GM12878 (cell line): Measurements from ENCODE around the gene RERGL. TPM values are rescaled to one million over a fixed set of nuclear protein-coding genes. Genes with fewer than 3 reads are reported as not detected.

Source experiments
- ATAC-seq: fragments of 200-7000 bp; cut with Tn5 transposase; 3 replicates; pipeline ENCODE4 v1.9.1; 2020; ENCODE audit warnings: mild to moderate bottlenecking, moderate library complexity
- BruUV-seq: library from RNA; stranded (reverse); fragments of 400-500 nt; replicated peaks from 2 replicates; lab custom pipeline; 2021; lab: Mats Ljungman, UMichigan
- CTCF ChIA-PET: fragments of 300-600 bp; sonication (Branson Sonifier 250); formaldehyde crosslinking; extraction: SDS; loops from one replicate; lab custom pipeline; 2021; ENCODE audit warnings: inconsistent platforms; lab: Yijun Ruan, JAX
- POLR2A ChIA-PET: fragments of 350-600 bp; formaldehyde crosslinking; extraction: SDS; loops from one replicate; lab custom pipeline; 2021; ENCODE audit warnings: inconsistent platforms; lab: Charles Lee
- RAD21 ChIA-PET: fragments of 300-600 bp; sonication (Branson Sonifier 250); formaldehyde crosslinking; loops from one replicate; lab custom pipeline; 2023; ENCODE audit warnings: antibody characterized with exemption; ENCODE audit not compliant: unreplicated experiment; lab: Charles Lee
- SMC1A ChIA-PET: fragments of 300-600 bp; sonication (Branson Sonifier 250); formaldehyde crosslinking; loops from one replicate; lab custom pipeline; 2023; ENCODE audit not compliant: unreplicated experiment, uncharacterized antibody; lab: Charles Lee
- DNase-seq: peaks from one replicate; pipeline ENCODE4 v3.0.0-alpha.2; 2011; ENCODE audit warnings: low read depth, low spot score
- FAIRE-seq: peaks from 3 replicates; lab custom pipeline; 2011; peaks lifted over from hg19 to GRCh38; lab: Jason Lieb, UNC
- H2AFZ ChIP-seq: 2 replicates; pipeline ENCODE4 v1.6.0; 2011; ENCODE audit warnings: low read depth, low read length, control low read depth; ENCODE audit not compliant: control insufficient read depth
- H3K27ac ChIP-seq: 2 replicates; pipeline ENCODE4 v1.5.1; 2011; ENCODE audit warnings: control low read depth; ENCODE audit not compliant: control insufficient read depth, insufficient read depth
- H3K27me3 ChIP-seq, 2 experiments: replicated peaks in 1 of 2; 2 replicates each; pipeline versions ENCODE4 v1.6.0 to v1.6.1; 2011; ENCODE audit warnings: low read length in 1 of 2; ENCODE audit not compliant: control insufficient read depth in 2 of 2, insufficient read depth in 2 of 2
- H3K36me3 ChIP-seq, 2 experiments: 2 replicates each; pipeline ENCODE4 v1.5.1; 2011; ENCODE audit warnings: low read length in 1 of 2; ENCODE audit not compliant: control insufficient read depth in 2 of 2, insufficient read depth in 2 of 2
- H3K4me1 ChIP-seq: 2 replicates; pipeline ENCODE4 v1.6.1; 2011; ENCODE audit warnings: mild to moderate bottlenecking, low read length, moderate library complexity, mixed read lengths; ENCODE audit not compliant: control insufficient read depth, insufficient read depth
- H3K4me2 ChIP-seq: 2 replicates; pipeline ENCODE4 v1.6.0; 2011; ENCODE audit warnings: control low read depth; ENCODE audit not compliant: control insufficient read depth, insufficient read depth
- H3K4me3 ChIP-seq: fragments of 200-600 bp; sonication (generic); 2 replicates; pipeline ENCODE4 v1.5.1; 2016
- H3K79me2 ChIP-seq: 2 replicates; pipeline ENCODE4 v1.6.0; 2011; ENCODE audit warnings: low read length; ENCODE audit not compliant: control insufficient read depth, insufficient read depth
- H3K9ac ChIP-seq: 2 replicates; pipeline ENCODE4 v1.8.0; 2011; ENCODE audit warnings: low read length, control low read depth, mixed read lengths; ENCODE audit not compliant: control insufficient read depth, insufficient read depth
- H3K9me3 ChIP-seq: replicated peaks from 3 replicates; pipeline ENCODE4 v1.5.1; 2011; ENCODE audit warnings: mild to moderate bottlenecking, low read length; ENCODE audit not compliant: control insufficient read depth, insufficient read depth
- H4K20me1 ChIP-seq: 2 replicates; pipeline ENCODE4 v1.6.0; 2011; ENCODE audit not compliant: control insufficient read depth, insufficient read depth
- PAX5 ChIP-seq: IDR thresholded peaks from 2 replicates; pipeline ENCODE4 v1.6.1; 2011; ENCODE audit warnings: low read depth, low read length, borderline replicate concordance
- SUPT20H ChIP-seq: IDR thresholded peaks from 2 replicates; pipeline ENCODE4 v1.6.1; 2011; ENCODE audit warnings: low read depth, mild to moderate bottlenecking, low read length, moderate library complexity, borderline replicate concordance; ENCODE audit not compliant: control insufficient read depth
- WGBS: methylation state at CpG from one replicate; pipeline ENCODE4 v1.1.6; 2016; ENCODE audit warnings: low lambda C conversion rate; ENCODE audit not compliant: insufficient replicate concordance, insufficient coverage; ENCODE audit errors: missing lambda C conversion rate; 5-methylcytosine and 5-hydroxymethylcytosine counted together
- in situ Hi-C: fragments of 300-500 bp; cut with MboI; formaldehyde crosslinking; loops from 9 replicates; pipeline ENCODE4 v1.14.3; 2018; ENCODE audit warnings: mixed read lengths
- intact Hi-C: fragments of 100-400 bp; cut with micrococcal nuclease; formaldehyde crosslinking; loops from one replicate; pipeline ENCODE4 v1.14.2; 2022; ENCODE audit not compliant: unreplicated experiment
- polyA plus RNA-seq, 11 experiments: library from polyadenylated mRNA; depleted of rRNA in 4 of 11; unstranded in 6 of 11; stranded (reverse) in 5 of 11; fragments of >200 nt; fragmentation: Nextera tagmentation in 4 of 11; fragmentation: Illumina TruSeq in 1 of 11; extraction: Ambion mirVana in 4 of 11; extraction: Trizol in 1 of 11; gene quantifications; 1 replicate in 1 of 11; 2 replicates in 10 of 11; pipeline versions ENCODE4 v1.2.1 to v1.2.3, GENCODE V29; 2011 to 2016; ENCODE audit warnings: inconsistent platforms in 2 of 11, missing spikeins in 2 of 11, low read depth in 1 of 11
- total RNA-seq, 4 experiments: library from RNA; depleted of rRNA in 3 of 4; stranded (reverse); fragments of >200 nt in 3 of 4; fragmentation: Illumina TruSeq in 1 of 4; extraction: Trizol in 1 of 4; gene quantifications; 2 replicates each; pipeline versions ENCODE4 v1.2.1 to v1.2.3, GENCODE V29; 2013 to 2021
- TF ChIP-seq, protein P1 (sequence below): fragments of 450-650 bp; IDR thresholded peaks from 2 replicates; pipeline ENCODE4 v1.6.1; 2017; ENCODE audit warnings: mild to moderate bottlenecking, moderate library complexity
- TF ChIP-seq, protein P2 (sequence below): fragments of 450-650 bp; IDR thresholded peaks from 2 replicates; pipeline ENCODE4 v1.6.1; 2016; ENCODE audit warnings: mild to moderate bottlenecking
- TF ChIP-seq, protein P3 (sequence below): IDR thresholded peaks from 2 replicates; pipeline ENCODE4 v1.6.1; 2012; ENCODE audit warnings: mild to moderate bottlenecking, low read depth, low read length
- TF ChIP-seq, protein P4 (sequence below): fragments of 450-650 bp; formaldehyde crosslinking; IDR thresholded peaks from 2 replicates; pipeline ENCODE4 v1.5.0; 2022; ENCODE audit warnings: mild to moderate bottlenecking, missing genetic modification characterization

RERGL gene
- total and polyA plus RNA-seq, 10 of the 15 experiments (the other 5 are each of a cell fraction or from before 2014, with no cell fraction given): 0.10 to 0.28 (median 0.14) TPM; not detected in 3

DNA sequence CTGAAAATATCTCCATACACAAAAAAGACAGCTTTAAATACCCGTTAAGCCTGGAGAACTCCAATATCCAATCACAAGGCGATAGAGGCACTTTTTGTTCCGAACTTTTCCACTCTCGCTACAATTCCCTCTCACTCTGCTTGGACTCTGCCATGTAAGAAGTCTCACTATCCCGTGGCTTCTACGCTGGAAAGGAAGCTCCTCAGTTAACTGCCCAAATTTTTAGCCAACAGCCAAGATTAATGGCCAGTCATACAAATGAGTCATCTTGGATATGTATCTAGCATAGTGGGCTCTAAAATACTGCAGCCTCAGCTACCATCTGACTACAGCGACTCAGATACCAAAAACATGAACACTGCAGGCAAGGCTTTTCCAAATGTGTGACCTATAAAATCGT, 45.5 kb upstream of the RERGL start:
- in situ Hi-C loops (no loop called here), intact Hi-C loops (no loop called here)
- H3K27me3 ChIP-seq: no peaks in the 10 kb centered on the region
- WGBS: 41% methylated on average over 8 of the region's 8 CpGs
- no peak overlapping the region for H3K4me2 ChIP-seq
- no peaks in the 10 kb centered on the region for H4K20me1 ChIP-seq
- CTCF ChIA-PET: interaction anchor here (2.6 kb wide), 1 partner anchor 184 kb away, joined by 10 read pairs; no protein-coding TSS in a partner anchor
- no peak overlapping the region for H3K9ac ChIP-seq
- no peaks in the 10 kb centered on the region for H3K9me3 ChIP-seq
- BruUV-seq: no TSS peak
- no peaks in the 10 kb centered on the region for H3K36me3 ChIP-seq
- POLR2A ChIA-PET: no interaction called here
- no peaks in the 10 kb centered on the region for H3K4me1 ChIP-seq
- FAIRE-seq (no peak), DNase-seq (no peak), ATAC-seq (no peak)
- SMC1A ChIA-PET: interaction anchor here (1.4 to 1.6 kb wide), 2 partner anchors 15 to 87 kb away, joined by 3 to 5 read pairs; no protein-coding TSS in a partner anchor
- RAD21 ChIA-PET: no interaction called here
- no peak overlapping the region for H3K4me3 ChIP-seq
- TF ChIP-seq, protein P1, sequence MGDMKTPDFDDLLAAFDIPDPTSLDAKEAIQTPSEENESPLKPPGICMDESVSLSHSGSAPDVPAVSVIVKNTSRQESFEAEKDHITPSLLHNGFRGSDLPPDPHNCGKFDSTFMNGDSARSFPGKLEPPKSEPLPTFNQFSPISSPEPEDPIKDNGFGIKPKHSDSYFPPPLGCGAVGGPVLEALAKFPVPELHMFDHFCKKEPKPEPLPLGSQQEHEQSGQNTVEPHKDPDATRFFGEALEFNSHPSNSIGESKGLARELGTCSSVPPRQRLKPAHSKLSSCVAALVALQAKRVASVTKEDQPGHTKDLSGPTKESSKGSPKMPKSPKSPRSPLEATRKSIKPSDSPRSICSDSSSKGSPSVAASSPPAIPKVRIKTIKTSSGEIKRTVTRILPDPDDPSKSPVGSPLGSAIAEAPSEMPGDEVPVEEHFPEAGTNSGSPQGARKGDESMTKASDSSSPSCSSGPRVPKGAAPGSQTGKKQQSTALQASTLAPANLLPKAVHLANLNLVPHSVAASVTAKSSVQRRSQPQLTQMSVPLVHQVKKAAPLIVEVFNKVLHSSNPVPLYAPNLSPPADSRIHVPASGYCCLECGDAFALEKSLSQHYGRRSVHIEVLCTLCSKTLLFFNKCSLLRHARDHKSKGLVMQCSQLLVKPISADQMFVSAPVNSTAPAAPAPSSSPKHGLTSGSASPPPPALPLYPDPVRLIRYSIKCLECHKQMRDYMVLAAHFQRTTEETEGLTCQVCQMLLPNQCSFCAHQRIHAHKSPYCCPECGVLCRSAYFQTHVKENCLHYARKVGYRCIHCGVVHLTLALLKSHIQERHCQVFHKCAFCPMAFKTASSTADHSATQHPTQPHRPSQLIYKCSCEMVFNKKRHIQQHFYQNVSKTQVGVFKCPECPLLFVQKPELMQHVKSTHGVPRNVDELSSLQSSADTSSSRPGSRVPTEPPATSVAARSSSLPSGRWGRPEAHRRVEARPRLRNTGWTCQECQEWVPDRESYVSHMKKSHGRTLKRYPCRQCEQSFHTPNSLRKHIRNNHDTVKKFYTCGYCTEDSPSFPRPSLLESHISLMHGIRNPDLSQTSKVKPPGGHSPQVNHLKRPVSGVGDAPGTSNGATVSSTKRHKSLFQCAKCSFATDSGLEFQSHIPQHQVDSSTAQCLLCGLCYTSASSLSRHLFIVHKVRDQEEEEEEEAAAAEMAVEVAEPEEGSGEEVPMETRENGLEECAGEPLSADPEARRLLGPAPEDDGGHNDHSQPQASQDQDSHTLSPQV: no peak
- TF ChIP-seq, protein P2, sequence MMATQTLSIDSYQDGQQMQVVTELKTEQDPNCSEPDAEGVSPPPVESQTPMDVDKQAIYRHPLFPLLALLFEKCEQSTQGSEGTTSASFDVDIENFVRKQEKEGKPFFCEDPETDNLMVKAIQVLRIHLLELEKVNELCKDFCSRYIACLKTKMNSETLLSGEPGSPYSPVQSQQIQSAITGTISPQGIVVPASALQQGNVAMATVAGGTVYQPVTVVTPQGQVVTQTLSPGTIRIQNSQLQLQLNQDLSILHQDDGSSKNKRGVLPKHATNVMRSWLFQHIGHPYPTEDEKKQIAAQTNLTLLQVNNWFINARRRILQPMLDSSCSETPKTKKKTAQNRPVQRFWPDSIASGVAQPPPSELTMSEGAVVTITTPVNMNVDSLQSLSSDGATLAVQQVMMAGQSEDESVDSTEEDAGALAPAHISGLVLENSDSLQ: no peak
- no peak for TF ChIP-seq PAX5
- TF ChIP-seq SUPT20H: no peak
- TF ChIP-seq, protein P3, sequence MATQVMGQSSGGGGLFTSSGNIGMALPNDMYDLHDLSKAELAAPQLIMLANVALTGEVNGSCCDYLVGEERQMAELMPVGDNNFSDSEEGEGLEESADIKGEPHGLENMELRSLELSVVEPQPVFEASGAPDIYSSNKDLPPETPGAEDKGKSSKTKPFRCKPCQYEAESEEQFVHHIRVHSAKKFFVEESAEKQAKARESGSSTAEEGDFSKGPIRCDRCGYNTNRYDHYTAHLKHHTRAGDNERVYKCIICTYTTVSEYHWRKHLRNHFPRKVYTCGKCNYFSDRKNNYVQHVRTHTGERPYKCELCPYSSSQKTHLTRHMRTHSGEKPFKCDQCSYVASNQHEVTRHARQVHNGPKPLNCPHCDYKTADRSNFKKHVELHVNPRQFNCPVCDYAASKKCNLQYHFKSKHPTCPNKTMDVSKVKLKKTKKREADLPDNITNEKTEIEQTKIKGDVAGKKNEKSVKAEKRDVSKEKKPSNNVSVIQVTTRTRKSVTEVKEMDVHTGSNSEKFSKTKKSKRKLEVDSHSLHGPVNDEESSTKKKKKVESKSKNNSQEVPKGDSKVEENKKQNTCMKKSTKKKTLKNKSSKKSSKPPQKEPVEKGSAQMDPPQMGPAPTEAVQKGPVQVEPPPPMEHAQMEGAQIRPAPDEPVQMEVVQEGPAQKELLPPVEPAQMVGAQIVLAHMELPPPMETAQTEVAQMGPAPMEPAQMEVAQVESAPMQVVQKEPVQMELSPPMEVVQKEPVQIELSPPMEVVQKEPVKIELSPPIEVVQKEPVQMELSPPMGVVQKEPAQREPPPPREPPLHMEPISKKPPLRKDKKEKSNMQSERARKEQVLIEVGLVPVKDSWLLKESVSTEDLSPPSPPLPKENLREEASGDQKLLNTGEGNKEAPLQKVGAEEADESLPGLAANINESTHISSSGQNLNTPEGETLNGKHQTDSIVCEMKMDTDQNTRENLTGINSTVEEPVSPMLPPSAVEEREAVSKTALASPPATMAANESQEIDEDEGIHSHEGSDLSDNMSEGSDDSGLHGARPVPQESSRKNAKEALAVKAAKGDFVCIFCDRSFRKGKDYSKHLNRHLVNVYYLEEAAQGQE: no peak
- TF ChIP-seq, protein P4, sequence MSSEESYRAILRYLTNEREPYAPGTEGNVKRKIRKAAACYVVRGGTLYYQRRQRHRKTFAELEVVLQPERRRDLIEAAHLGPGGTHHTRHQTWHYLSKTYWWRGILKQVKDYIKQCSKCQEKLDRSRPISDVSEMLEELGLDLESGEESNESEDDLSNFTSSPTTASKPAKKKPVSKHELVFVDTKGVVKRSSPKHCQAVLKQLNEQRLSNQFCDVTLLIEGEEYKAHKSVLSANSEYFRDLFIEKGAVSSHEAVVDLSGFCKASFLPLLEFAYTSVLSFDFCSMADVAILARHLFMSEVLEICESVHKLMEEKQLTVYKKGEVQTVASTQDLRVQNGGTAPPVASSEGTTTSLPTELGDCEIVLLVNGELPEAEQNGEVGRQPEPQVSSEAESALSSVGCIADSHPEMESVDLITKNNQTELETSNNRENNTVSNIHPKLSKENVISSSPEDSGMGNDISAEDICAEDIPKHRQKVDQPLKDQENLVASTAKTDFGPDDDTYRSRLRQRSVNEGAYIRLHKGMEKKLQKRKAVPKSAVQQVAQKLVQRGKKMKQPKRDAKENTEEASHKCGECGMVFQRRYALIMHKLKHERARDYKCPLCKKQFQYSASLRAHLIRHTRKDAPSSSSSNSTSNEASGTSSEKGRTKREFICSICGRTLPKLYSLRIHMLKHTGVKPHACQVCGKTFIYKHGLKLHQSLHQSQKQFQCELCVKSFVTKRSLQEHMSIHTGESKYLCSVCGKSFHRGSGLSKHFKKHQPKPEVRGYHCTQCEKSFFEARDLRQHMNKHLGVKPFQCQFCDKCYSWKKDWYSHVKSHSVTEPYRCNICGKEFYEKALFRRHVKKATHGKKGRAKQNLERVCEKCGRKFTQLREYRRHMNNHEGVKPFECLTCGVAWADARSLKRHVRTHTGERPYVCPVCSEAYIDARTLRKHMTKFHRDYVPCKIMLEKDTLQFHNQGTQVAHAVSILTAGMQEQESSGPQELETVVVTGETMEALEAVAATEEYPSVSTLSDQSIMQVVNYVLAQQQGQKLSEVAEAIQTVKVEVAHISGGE (CRISPR knock-in tag): no peak
- no peak overlapping the region for H3K27ac ChIP-seq
- no peaks in the 10 kb centered on the region for H3K79me2 ChIP-seq
- no peak overlapping the region for H2AFZ ChIP-seq
